GM21786 (cell line): ENCODE data around the gene ERVFRD-1.
A peak's percentile ranks its signal among the peaks of the same experiment; 100 is the strongest.

Experiments
- ATAC-seq: cut with Tn5 transposase; IDR thresholded peaks from one replicate; pipeline ENCODE4 v1.9.1; 2021; ENCODE audit not compliant: unreplicated experiment

ERVFRD-1 gene, protein sequence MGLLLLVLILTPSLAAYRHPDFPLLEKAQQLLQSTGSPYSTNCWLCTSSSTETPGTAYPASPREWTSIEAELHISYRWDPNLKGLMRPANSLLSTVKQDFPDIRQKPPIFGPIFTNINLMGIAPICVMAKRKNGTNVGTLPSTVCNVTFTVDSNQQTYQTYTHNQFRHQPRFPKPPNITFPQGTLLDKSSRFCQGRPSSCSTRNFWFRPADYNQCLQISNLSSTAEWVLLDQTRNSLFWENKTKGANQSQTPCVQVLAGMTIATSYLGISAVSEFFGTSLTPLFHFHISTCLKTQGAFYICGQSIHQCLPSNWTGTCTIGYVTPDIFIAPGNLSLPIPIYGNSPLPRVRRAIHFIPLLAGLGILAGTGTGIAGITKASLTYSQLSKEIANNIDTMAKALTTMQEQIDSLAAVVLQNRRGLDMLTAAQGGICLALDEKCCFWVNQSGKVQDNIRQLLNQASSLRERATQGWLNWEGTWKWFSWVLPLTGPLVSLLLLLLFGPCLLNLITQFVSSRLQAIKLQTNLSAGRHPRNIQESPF

DNA sequence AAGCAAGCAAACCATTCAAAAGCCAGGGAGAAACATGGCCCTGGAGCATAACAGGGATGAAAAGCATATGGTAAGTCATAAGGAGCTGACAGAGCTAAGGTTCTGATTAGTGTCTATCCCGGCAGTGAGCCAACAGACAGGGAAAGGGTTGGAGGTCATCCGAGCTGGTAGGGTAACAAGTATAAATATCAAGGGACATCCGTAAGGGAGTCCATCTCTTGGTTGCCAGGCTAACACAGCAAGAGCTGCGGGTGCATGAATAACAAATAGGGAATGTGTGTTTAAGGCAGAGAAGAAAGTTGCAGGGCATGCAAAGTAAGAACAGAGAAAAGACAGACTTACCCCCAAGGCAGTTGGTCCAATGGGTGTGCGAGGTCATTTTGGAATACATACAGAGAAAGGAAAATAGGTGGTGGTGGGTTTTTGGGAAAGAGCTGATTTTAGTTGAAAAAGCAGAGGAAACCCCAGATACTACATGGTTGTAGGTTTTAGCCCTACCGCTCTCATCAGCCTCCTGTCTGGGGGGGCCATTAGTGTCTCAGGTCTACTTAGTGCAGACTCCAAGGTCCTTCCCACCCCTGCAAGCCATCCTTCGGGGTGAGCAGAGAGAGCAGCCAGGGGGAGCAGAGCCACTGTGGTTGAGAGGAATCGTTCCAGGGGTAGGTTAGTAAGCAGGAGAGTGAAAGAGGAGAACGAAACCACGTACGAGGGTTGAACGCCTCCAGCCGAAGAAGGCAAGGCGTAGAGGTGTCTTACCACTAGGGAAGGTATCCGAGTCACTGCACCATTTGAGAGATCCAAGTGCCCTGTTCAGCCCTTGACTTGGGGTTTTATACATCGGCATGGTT, at the start of gene ERVFRD-1:
Gene ERVFRD-1, minus strand, starts transcription at position 805 of the 848 bp plus-strand sequence. CDS start 6,415 bp downstream, outside the sequence.
- ATAC-seq = no peak

DNA sequence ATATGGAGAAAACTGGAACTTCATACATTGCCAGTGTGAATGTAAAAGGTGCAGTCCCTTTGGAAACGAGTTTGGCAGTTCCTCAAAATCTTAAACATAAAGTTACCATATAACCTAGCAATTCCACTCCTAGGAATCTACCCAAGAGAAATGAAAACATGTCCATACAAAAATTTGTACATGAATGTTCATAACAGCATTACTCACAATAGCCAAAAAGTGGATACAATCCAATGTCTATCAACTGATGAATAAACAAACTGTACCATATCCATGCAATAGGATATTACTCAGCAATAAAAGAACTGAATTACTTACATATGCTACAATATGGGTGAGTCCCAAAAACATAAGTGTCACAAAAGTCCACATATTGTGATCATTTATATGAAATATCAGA, 48.7 kb upstream of the ERVFRD-1 start:
- no peak for ATAC-seq

DNA sequence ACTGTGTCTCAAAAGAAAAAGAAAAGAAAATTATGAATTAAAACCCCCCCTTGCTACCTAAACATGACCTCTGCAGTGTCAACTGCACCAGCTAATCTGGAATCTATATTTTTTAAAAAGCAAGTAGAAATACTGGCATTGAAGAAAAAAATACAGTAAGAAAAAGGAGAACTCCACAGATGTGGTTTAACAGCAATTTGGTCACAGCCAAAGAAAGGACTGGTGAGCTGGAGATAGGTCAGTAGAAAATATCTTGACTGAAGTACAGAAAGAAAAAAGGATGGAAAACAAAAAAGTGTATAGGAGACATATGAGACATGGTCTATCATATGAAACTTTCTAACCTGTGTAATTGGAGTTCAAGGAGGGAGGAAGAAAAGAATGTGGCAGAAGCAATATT, 44.1 kb upstream of the ERVFRD-1 start:
- ATAC-seq = no peak

DNA sequence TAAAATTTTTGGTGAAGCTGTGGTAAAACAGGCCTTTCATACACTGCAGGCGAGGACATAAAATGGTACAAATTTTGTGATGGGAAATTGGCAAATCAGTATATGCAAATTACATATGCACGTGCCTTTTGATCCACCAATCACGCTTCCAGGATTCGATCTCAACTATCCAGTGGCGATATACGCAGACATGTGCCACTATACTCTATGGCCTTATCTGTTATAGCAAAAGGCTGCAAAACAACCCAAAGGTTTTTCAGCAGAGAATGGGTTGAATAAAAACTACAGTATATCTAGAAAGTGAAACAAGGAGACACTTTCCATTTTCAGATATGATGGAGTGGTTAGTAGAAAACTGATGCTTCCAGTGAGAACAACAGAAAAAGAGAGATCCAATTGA, 41.9 kb upstream of the ERVFRD-1 start:
- ATAC-seq = no peak

DNA sequence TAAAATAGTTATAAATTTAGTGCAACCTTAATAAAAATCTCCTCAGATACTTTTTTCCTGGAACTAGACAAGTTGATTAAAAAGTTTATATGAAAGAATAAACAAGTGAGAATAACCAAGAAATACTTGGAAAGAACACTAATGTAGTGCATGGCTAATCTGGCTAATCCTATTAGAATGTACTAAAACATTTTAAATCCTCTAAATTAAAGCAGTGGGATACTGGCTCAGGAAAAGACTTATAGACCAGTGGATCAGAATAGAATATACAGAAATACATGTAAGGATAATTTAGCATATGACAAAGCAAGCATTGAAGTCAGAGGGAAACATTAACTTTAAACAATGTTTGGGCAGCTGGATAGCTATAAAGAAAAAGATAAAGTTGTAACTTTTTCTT, 41.1 kb upstream of the ERVFRD-1 start:
- ATAC-seq = no peak

DNA sequence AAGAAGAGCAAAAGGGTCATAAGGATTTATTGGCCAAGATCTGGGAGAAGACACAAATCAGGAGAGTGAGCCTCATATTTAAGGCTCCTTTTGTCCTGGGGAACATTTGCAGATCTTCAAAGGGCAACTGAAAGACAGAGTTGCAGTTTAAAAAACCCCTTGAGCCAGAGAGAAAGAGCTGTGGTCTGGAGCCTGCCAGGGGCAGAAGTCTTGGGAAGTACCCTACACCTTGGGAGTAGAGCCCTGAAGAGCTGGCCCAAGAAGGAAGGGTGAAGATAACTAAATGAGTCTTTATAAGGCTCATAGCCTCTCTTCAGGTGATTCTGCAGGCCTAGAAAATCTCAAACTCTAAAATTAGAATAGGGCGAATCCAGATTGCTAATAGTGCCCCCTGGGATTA, 40.0 kb upstream of the ERVFRD-1 start:
- ATAC-seq = no peak

DNA sequence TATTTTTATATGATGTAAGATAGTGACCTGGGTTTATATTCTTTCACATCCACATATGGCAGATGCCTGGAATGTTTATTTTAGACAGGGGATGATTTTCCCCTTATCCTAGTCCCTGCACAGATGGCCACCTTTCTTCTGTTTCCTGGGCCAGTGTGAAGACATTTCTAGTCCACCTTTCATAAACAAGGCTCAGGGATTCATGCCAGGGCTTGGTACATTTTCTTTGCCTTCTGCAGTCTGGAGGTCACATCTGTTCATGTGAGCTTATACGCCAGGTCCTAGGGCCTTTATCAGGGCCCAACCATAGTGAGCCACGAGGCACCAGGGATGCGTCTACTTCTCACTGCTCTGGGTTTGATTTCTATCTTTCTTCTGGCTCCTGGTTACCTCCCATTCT, 38.0 kb upstream of the ERVFRD-1 start:
- ATAC-seq = no peak

DNA sequence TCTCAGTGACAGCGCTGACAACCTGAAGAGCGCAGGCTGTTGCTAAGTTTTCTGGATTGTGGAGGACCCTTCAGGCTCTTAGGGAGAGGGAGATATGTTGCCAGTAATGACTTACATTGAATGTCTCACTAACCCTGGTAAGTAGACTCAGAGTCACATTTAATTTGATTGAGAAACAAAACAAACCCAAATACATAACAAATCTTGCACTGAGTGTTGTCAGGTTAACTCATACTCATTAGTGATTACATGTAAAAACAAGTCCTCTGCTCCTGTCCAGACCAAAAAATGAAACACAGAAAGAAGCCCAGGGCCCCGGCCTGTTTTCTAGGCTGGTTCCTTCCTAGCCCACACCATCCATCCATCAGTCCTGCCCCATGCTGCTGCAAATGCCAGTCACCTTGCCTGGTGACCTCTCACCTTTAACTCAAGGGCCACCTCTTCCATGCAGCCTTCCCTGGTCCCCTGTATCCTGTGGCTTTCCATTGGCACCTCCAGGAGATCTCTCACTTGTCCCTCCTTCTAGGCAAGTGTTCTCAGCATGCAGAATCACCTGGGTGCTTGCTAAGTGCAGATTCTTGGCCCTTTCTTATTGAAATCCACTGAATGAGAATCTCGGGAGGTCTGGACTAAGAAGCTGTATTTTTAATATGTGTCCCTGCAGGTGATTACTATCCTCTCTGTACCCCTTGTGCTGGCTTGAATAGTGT, 34.7 kb upstream of the ERVFRD-1 start:
- no peak for ATAC-seq

DNA sequence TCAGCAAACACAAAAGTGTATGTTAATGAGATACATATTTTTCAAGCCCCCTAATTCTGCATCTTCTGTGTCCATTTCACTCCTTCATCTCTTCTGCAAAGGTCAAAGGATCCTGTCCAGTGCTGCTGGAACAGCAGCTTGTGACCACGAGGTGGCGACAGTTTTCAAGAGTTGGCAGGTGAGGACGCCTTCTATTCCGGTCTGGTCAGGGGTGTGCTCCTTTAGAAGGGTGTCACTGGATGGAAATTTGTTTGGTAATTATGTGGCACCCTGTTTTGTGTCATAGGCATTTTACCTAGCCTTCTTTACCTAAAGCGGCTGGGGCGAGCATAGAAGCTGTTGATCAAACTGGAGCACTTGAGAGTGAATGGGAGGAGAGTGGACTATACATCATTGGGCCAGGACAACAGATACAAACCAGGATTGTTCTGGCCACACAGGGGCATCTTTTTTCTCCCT, 32.9 kb upstream of the ERVFRD-1 start:
- ATAC-seq = peak; percentile 80

DNA sequence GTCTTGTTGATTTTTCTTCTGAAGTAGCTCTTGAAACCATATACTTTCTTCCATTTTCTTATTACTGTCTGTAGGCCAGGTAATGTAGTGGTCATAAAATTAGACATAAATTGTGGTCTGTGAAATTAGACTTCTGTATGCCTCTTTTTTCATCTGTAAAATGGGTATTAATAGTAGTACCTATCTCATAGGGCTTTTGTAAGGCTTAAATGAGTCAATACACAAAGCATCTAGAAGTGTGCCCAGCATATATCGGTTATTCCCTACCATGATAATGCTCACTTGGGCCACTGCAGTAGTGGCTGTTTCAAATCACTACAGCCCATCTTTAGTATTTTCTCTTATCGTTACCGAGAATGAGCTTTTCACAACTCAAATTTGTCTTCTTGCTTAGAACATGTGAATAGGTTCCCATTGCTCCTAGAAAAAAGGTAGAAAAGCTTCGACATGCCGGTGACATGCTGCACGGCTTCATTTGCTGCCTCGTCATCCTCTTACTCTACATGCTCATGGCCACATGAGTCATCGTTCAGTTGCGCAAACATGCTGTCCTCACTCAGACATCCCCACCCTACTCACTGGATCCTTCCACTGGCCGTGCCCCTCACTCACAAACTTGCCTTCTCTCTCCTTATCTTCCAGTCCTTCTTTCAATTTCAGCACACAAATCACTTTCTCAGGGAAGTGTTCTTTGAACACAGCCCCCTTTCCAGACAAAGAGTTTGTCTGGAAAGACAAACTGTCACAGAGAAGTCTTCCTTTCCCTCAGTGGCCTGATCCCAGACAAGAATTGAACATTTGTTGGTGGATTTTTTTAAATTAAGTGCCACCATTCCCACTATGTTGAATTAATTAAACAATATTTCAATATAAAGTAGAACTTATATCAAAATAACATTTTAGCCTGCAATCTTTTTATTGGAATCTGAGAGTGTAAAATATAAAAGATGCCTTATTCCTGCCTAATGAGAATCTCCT, 32.2 kb upstream of the ERVFRD-1 start:
- ATAC-seq = no peak

DNA sequence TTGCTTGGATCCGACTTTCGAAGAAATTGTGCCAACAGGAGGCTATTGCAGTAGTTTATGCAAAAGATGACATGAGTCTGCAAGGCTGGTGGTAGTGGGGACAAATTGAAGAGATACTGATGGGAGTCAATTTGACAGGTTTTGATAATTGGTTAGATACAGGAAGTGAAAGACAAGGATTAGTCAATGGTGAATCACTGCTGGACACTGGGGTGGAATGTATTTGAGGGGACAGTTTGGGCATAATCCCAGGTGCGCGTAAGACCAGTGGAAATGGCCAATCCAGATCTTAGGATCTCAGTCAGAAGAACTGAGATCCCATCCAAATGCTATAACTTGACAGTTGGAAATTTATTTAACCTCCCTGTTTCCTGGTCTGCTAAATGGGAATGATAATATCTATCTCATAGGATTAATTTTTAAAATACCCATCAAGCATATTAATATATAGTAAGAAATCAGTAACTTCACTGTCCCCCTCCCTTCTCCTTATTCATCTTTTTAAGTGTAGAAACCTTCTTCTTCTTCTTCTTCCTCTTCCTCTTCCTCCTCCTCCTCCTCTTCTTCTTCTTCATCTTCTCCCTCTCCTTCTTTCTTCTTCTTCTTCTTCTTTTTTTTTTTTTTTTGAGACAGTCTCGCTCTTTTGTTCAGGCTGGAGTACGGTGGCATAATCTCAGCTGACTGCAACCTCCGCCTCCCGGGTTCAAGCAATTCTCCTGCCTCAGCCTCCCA, 30.9 kb upstream of the ERVFRD-1 start:
- ATAC-seq = no peak

DNA sequence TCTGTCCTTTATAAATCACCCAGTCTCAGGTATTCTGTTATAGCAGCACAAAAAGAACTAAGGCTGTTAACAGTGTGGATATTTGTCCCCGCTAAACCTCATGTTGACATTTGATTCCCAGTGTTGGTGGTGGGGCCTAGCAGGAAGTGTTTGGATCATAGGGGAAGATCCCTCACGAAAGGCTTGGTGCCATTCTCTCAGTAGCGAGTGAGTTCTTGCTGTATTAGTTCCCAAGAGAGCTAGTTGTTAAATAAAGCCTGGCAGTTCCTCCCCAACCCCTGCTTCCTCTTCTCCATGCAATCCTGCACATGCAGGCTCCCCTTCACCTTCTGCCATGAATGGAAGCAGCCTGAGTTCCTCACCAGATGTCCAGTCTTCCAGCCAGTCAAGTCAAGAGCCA, 29.8 kb upstream of the ERVFRD-1 start:
- no peak for ATAC-seq

DNA sequence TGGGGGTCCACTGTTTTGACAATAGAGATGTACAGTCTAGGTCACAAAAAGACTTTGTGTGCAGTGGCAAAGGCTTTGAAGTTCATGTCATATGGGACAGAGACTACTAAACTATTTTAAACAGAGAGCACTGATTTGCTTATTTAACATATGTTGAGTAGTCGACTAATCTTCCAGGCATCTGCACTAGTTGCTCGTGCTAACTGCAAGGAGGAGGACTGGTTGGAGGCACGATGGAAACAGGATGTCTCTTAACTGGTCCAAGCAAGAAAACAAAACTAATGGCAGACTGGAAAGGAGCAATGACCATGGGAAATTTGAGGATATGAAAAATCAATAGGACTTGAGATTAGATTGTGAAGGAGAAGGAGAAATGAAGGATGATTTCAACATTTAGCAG, 28.5 kb upstream of the ERVFRD-1 start:
- no peak for ATAC-seq

DNA sequence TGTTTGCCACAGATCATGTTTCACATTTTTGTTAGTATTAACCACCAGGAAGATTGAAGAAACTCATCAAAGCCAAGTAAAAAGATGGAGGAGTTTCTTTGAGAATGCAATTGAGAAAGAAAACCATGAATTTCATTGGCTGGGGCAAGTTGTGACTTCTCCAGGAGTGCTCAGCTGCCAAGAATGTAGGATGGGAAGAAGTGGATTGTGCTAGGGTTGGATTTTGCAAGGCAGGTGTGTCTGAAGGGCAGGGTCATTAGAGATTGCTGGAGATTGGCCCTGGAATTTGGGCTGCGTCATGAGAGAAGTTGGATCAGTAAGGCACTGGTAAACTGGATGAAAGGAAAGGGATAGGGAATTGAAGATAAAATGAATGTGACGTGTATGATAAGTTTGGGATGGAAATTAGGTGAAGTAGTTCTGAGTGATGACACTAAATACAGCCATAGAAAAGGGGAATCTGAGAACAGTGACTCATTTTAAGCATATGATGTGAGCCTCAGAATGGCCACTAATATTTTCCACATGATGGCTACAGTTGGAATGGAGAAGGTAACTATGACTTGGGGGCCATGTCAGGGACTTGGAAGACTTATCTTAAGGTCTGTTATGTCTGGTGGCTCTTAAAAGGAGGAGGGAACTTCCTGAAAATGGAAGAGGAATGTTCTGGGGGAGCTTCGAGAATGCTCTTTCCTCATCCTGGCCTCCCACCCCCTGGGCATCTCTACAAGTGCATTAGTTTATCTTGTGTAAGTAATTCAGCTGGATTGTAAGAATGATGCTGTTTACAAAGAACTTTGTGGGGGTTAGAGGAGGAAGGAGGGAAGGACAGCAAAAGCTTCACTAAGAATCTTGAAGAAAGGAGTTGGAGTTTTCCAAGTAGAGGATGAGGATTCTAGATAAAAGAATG, 27.8 kb upstream of the ERVFRD-1 start:
- ATAC-seq = no peak

DNA sequence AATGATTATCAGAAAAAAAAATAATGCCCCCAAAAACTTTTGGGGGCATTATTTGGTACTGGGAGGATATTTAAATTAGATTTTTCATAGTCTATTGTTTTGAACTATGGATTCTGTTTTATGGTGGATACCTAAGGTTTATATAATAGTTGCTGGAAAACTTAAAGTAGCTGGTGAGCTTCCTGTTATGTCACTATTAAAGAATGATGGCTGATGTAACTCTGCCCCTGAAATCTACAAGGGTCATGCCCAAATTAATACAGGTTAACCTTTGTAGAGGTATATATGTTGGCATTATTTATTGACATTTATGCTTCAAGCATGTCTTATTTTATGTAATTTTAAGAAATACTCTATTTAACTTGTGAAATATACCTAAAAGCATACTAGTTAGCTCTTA, 25.3 kb upstream of the ERVFRD-1 start:
- ATAC-seq = no peak

DNA sequence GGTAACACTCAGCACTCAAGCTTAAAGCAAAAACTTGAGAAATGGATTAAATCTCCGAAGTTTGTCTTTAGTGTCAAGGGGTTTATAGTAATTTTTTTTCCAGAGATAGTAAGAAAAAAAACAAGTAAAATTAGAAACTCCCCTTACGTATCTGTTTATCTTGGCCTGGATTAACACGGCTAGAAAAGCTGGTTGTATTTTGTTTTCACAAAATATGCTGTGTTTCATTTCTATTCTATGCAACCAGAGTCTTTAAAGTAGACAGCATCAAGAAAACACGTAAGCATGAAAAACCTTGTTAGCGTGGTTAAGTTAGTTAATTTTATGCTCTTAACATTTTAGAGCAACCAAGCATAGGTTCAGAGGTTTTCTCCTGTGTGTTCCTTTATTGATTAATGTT, 21.8 kb upstream of the ERVFRD-1 start:
- ATAC-seq = no peak

DNA sequence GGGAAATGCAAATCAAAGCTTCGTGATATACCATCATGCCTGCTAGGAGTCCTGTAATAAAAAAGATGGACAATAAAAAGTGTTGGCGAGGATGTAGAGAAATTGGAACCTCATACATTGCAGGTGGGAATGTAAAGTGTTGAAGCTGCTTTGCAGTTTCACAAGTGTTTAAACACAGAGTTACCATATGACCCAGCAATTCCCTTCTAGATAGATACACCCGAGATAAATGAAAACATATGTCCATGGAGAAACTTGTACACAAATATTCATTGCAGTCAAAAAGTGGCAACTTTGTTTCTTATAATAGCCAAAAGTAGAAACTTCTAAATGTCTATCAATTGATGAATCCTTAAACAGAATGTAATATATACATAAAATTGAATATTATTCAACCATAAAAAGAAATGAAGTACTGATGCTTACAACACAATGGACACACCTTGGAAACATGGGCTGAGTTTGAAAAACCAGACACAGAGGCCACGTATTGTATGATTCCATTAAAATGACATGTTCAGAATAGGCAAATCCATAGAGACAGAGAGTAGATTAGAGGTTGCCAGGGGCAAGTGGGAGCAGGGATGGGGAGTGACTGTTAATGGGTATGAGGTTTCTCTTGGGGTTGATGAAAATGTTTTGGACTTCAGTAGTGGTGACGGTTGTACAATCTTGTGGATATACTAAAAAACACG, 20.8 kb upstream of the ERVFRD-1 start:
- ATAC-seq = no peak

DNA sequence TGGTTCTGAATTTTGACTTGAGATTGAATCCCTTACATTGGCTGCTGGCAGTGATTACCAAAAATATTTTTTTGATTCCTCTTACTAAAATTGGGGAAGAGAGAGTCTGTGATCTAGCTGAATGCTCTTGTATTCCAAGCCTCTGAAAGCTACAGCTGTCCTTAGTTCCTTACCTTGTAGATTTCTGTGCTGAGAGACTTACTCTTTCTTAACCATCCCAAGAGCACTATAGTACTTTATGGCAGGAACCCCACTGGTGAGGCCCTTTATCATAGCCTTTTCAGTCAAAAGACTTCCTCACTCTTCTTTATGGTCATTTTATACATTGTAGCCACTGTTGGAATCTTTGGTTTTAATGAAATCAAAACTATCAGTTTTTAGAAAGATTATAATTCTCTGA, 19.1 kb upstream of the ERVFRD-1 start:
- peak; percentile 4 for ATAC-seq
